Activated CD4-positive, alpha-beta T cell treated with anti-CD3 and anti-CD28 coated beads, Interleukin-2, amount 10 ng/mL, durations not matched to agents 7 days and 5 days (primary cell): ENCODE measurements around the gene EBP. TPM values are rescaled to one million over a fixed set of nuclear protein-coding genes. Genes with fewer than 3 reads are reported as not detected.

Experiments
- CTCF ChIA-PET: fragments of 350-600 bp; sonication (Branson Sonifier 250); formaldehyde crosslinking; loops from one replicate; lab custom pipeline; 2021; ENCODE audit warnings: antibody characterized with exemption; lab: Charles Lee
- POLR2A ChIA-PET: fragments of 350-600 bp; sonication (Branson Sonifier 250); formaldehyde crosslinking; loops from one replicate; lab custom pipeline; 2021; ENCODE audit warnings: antibody characterized with exemption; lab: Charles Lee
- DNase-seq: peaks from one replicate; pipeline ENCODE4 v3.0.0-alpha.2; 2020
- H3K27ac Mint-ChIP-seq: one replicate; pipeline ENCODE4 v1.8.0; 2021; ENCODE audit warnings: mild to moderate bottlenecking, moderate library complexity, mixed read lengths
- H3K27me3 Mint-ChIP-seq: one replicate; pipeline ENCODE4 v1.8.0; 2021; ENCODE audit warnings: mixed read lengths
- H3K36me3 Mint-ChIP-seq: one replicate; pipeline ENCODE4 v1.8.0; 2021; ENCODE audit warnings: low read depth, mixed read lengths
- H3K4me1 Mint-ChIP-seq: one replicate; pipeline ENCODE4 v1.8.0; 2021; ENCODE audit warnings: mixed read lengths
- H3K4me3 Mint-ChIP-seq: one replicate; pipeline ENCODE4 v1.8.0; 2021; ENCODE audit warnings: mild to moderate bottlenecking, moderate library complexity, mixed read lengths
- H3K9me3 Mint-ChIP-seq: one replicate; pipeline ENCODE4 v1.8.0; 2021; ENCODE audit warnings: mixed read lengths
- total RNA-seq, 2 experiments: library from RNA; stranded (reverse); gene quantifications; one replicate each; pipeline ENCODE4 v1.2.3, GENCODE V29; 2021

EBP gene
- total RNA-seq: 100 to 1,000 TPM; 246 to 251 TPM

DNA sequence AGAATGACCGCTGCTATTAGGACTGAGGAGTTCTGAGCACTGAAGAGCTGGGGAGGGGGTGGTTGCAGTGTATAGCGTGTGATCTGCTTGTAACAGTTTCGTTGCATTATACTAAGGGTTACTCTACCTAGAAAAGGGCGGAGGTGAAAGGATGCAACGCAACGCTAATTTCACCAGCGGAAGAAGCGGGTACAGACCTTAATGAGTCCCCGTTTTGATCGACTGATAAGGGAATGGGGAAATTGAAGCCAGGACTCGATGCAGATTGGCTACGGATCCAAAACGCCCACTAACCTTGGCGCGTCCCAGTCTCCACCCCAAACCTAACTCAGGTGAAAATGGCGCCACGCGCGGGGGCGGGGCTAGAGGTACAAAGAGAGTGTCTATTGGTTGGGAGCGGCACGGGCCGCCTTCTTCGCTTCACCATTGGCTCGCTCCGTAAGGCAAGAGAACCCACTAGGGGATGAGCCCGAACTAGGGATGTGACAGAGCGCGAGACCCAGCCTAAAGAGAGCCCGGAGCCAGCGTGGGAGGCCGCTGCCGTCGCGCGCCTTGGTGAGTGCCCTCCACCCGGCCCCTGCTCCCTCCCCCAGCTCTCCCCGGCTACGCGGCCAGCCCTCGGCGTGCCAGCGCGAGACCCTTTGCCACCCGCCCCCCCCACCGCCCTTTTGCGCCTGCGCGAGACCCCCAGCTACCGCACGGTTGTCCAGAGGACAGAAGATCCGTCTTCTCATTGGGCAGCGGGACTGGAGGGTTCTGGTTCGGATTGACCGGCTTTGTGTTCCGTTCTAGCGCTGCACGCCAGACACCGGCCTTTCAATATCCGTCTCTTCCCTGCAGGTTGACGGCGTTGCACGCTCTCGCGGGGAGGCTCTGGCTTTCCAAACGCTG, at the start of gene EBP:
TSS of gene EBP (plus strand) at position 456 of the 891 bp plus-strand sequence. CDS start 1,964 bp downstream, outside the sequence.
- H3K4me3 Mint-ChIP-seq: peak within 1 kb of the TSS; percentile 88
- H3K4me1 Mint-ChIP-seq: peaks cover 41% of the 10 kb centered on the region
- H3K9me3 Mint-ChIP-seq: no peaks in the 10 kb centered on the region
- peaks cover 20% of the 10 kb centered on the region for H3K36me3 Mint-ChIP-seq
- peak; percentile 96 for DNase-seq
- ChIA-PET POLR2A (interaction anchor here (0.5 to 0.6 kb wide), 2 partner anchors 18 to 51 kb away, joined by 3 to 4 read pairs; partner anchors contain the start of gene TBC1D25), CTCF (interaction anchor here (0.6 kb wide), 1 partner anchor 50 kb away, joined by 3 read pairs; no protein-coding TSS in a partner anchor)
- H3K27ac Mint-ChIP-seq: peak within 1 kb of the TSS; percentile 99
- H3K27me3 Mint-ChIP-seq: no peaks in the 10 kb centered on the region

DNA sequence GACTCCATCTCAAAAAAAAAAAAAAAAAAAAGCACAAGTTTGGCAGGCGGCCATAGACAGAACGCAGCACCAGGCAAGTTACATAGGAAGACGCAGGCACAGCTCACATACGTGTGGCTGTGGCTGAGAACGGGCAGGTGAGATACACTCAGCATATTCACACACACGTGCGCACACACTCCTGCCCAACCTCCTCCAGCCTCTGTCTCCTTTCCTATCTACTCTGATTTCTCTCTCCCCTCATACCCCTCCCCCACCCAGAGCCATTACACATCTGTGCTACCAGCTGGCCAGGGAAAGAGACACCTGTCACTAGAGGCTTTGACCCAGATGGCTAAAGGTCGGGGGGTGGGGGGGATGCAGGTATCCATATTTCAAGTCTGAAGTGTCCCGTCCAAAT, 49.4 kb upstream of the EBP start:
- Mint-ChIP-seq H3K4me3 (no peak overlapping the region), H3K4me1 (peaks cover 43% of the 10 kb centered on the region), H3K27me3 (no peaks in the 10 kb centered on the region), H3K9me3 (no peaks in the 10 kb centered on the region), H3K36me3 (peaks cover 8% of the 10 kb centered on the region), H3K27ac (no peak overlapping the region)
- ChIA-PET POLR2A (no interaction called here), CTCF (no interaction called here)
- no peak for DNase-seq

DNA sequence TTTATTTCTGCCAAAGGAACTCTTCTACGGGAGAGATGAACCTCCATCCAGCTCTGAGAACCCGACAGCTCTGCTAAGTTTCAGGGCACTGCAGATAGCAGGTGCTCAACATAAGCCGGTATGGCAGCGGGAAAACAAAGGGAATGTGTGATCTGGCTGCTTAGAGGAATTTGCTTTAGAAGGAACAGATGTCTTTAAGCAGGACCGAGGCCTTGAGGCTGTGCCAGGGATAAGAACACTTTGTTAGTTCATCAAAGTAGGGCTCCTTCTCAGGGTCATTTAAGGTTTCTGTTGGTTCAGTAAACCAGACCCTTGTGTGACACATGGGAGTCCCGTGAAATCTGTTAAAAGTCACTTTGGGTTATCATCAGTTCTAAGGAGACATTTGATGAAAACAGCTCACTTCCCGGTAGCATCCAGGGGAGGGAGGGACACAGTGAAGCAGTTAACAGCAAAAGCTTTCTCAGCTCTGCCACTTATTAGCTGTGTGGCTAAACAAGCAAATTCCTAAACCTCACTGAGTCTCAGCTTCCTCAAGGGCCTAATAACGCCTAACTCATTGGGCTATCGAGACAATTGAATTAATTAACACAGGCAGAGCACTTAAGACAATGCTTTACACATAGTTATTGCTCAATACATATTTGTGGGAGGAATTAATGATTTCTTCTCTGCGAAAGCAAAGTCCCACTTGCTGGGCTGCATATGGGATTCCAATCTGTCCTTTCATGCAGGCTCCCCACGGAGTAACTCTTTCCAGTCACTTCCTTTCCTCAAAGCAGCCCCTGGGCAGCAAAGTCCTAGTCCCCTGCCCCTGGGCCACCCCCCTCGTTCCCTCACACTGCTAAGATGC, 48.5 kb upstream of the EBP start:
- H3K27me3 Mint-ChIP-seq: no peaks in the 10 kb centered on the region
- H3K4me3 Mint-ChIP-seq: no peak overlapping the region
- POLR2A ChIA-PET: no interaction called here
- CTCF ChIA-PET: interaction anchor here (0.6 to 1.5 kb wide), 3 partner anchors 8 to 71 kb away, joined by 3 read pairs; partner anchors contain the start of gene TBC1D25
- peaks cover 46% of the 10 kb centered on the region for H3K4me1 Mint-ChIP-seq
- no peaks in the 10 kb centered on the region for H3K9me3 Mint-ChIP-seq
- no peak overlapping the region for H3K27ac Mint-ChIP-seq
- peaks cover 8% of the 10 kb centered on the region for H3K36me3 Mint-ChIP-seq
- DNase-seq: no peak

DNA sequence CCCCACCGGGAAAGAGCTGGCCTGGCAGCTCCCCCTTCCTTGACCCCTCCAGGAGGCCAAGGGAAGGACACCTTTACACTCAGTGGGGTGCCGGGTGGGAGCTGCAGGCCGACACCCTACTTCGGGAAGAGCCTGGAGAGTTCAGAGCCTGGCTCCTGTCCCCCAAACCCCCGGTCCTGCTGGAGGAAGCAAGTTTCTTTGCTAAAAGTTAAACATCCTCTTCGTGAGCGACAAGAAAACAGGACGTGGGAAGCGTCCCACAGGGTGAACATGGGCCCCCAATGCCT, 48.0 kb upstream of the EBP start:
- H3K36me3 Mint-ChIP-seq: peaks cover 8% of the 10 kb centered on the region
- H3K9me3 Mint-ChIP-seq: no peaks in the 10 kb centered on the region
- CTCF ChIA-PET: interaction anchor here (0.6 to 1.5 kb wide), 4 partner anchors 8 to 71 kb away, joined by 3 to 4 read pairs (median 3); partner anchors contain the start of gene TBC1D25
- no peak overlapping the region for H3K27ac Mint-ChIP-seq
- no peaks in the 10 kb centered on the region for H3K27me3 Mint-ChIP-seq
- POLR2A ChIA-PET: no interaction called here
- H3K4me3 Mint-ChIP-seq: no peak overlapping the region
- H3K4me1 Mint-ChIP-seq: peaks cover 49% of the 10 kb centered on the region
- DNase-seq: no peak

DNA sequence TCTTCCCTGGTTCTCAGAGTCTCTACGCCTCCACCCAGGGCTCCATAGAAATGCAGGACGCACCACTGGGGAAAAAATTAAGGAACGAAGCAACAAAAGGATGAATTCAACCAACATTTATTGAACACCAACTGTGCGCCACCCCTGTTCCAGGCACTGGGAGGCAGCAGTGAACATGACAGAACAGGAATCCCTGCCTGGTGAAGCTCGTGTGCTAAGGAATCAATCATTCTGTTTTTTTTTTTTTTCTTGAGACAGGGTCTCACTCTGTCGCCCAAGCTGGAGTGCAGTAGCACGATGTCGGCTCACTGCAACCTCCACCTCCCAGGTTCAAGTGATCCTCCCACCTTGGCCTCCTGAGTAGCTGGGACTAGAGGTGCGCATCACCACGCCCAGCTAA, 47.5 kb upstream of the EBP start:
- DNase-seq: peak; percentile 38
- Mint-ChIP-seq H3K27ac (peak overlapping the region; percentile 82), H3K4me3 (no peak overlapping the region)

DNA sequence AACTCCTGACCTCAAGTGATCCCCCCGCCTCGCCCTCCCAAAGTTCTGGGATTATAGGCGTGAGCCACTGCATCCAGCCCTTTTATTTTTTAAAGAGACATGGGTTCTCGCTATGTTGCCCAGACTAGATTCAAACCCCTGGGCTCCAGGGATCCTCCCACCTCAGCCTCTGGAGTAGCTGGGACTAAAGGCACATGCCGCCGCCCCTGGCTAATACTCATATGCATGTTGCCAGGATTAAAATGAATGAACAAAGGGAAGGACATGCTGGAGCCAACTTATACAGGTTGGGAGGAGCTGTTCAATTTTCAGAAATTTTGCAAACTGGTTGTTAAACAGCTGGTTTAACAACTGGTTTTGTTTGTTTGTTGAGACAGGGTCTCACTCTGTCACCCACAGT, 47.0 kb upstream of the EBP start:
- H3K27ac Mint-ChIP-seq: peak overlapping the region; percentile 82
- H3K9me3 Mint-ChIP-seq: no peaks in the 10 kb centered on the region
- DNase-seq: no peak
- no peaks in the 10 kb centered on the region for H3K27me3 Mint-ChIP-seq
- peaks cover 12% of the 10 kb centered on the region for H3K36me3 Mint-ChIP-seq
- peaks cover 44% of the 10 kb centered on the region for H3K4me1 Mint-ChIP-seq
- peak overlapping the region; percentile 93 for H3K4me3 Mint-ChIP-seq
- CTCF ChIA-PET: interaction anchor here (0.7 to 1.5 kb wide), 4 partner anchors 11 to 70 kb away, joined by 3 to 4 read pairs (median 4); partner anchors contain the start of gene TBC1D25
- POLR2A ChIA-PET: interaction anchor here (1.2 kb wide), 1 partner anchor 55 kb away, joined by 3 read pairs; no protein-coding TSS in a partner anchor

More for the DNA sequence above, 47.5 kb upstream of the EBP start:
- peaks cover 9% of the 10 kb centered on the region for H3K36me3 Mint-ChIP-seq
- H3K27me3 Mint-ChIP-seq: no peaks in the 10 kb centered on the region
- peaks cover 49% of the 10 kb centered on the region for H3K4me1 Mint-ChIP-seq
- ChIA-PET POLR2A (no interaction called here), CTCF (interaction anchor here (0.7 to 1.5 kb wide), 4 partner anchors 11 to 70 kb away, joined by 3 to 4 read pairs (median 4); partner anchors contain the start of gene TBC1D25)
- no peaks in the 10 kb centered on the region for H3K9me3 Mint-ChIP-seq

DNA sequence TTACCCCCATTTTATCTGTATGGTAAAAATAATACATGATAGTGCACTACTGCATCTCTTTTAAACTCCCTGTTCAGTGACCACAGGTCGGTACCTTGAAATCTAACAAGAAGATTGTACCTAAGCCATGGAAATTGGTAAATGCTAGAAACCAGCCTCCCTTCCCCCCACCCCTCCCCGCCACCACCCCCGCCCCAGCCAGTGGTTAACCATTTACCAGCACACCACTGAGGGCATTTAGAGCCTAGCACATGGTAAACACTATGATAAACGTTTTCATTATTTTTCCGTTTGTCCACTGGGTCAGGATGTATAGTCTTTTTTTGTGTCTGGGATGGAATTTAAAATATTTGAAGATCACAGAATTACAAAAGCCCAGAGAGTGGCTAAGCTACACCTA, 46.3 kb upstream of the EBP start:
- CTCF ChIA-PET: interaction anchor here (1.1 kb wide), 1 partner anchor 10 kb away, joined by 3 read pairs; no protein-coding TSS in a partner anchor
- POLR2A ChIA-PET: interaction anchor here (0.5 to 1.2 kb wide), 2 partner anchors 12 to 54 kb away, joined by 3 to 4 read pairs; no protein-coding TSS in a partner anchor

DNA sequence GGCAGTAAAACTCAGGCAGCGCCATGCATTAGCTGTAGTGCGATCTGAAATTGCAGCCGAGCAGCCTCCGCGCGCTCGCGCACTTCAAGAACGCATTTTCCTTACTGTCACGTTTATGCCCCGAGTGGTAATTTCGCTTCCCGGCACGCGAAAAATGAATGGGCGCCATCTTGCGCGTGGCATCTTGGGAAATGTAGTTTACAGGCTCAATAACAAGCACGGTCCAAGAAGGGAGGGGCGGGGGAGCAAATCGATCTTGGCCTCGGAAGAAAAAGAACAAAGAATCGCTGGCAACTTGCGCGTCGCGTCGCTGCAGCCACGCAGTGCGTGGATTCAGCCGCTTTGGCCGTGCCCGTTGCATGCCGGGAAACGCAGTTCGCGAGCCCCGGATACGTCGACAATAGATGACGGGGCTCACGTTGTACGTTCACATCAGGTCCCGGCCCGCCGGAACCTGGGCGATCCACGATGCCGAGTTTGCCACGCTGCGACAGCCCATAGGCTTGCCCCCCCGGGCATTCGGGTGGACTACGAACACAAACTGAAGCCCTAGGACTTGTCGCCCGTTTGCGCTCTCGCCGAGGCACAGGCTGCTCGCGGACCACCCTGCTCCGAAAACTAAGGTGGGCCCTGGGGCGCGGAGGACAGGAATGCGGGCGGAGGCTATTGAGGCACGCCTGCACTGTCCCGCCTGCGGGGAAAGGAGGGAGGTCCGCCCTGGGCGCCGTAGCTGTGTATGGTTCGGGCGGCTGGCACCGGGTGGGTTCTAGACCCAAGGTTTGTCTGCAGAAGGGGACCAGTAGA, 45.6 kb upstream of the EBP start, which contains the start of gene FTSJ1:
TSS of gene FTSJ1 (plus strand) at position 426 of the 804 bp plus-strand sequence. CDS start 1,849 bp downstream, outside the sequence.
- peaks cover 39% of the 10 kb centered on the region for H3K4me1 Mint-ChIP-seq
- H3K9me3 Mint-ChIP-seq: no peaks in the 10 kb centered on the region
- peak within 1 kb of the TSS; percentile 96 for H3K27ac Mint-ChIP-seq
- no peaks in the 10 kb centered on the region for H3K27me3 Mint-ChIP-seq
- H3K36me3 Mint-ChIP-seq: peaks cover 21% of the 10 kb centered on the region
- peak; percentile 92 for DNase-seq
- CTCF ChIA-PET: no interaction called here
- POLR2A ChIA-PET: interaction anchor here (0.5 to 1.2 kb wide), 2 partner anchors 11 to 54 kb away, joined by 3 to 4 read pairs; no protein-coding TSS in a partner anchor
- H3K4me3 Mint-ChIP-seq: peak within 1 kb of the TSS; percentile 93

More for the DNA sequence above, 46.3 kb upstream of the EBP start:
- DNase-seq: no peak
- Mint-ChIP-seq H3K27ac (peak overlapping the region; percentile 96), H3K4me1 (peaks cover 41% of the 10 kb centered on the region), H3K9me3 (no peaks in the 10 kb centered on the region), H3K4me3 (peak overlapping the region; percentile 93), H3K36me3 (peaks cover 16% of the 10 kb centered on the region), H3K27me3 (no peaks in the 10 kb centered on the region)

DNA sequence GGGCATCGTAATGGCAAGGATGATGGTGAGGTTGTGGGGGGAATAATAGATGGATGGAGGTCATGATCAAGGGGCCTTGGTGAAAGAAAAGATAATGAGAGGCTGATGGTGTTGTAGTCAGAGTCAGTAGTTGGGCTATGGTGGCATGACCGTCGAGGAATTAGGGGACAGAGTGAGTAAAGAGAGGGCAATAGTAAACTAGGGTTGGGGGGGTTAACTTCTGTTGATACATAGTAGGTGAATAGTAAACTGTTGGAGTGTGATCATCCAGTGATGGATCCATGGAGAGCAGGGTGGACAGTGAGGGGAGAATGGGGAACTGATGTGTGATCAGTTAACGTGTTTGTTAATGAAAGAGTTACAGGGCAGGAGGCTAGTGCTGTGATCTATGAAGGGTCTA, 44.7 kb upstream of the EBP start:
- H3K4me3 Mint-ChIP-seq: peak overlapping the region; percentile 93
- DNase-seq: no peak
- H3K36me3 Mint-ChIP-seq: peaks cover 21% of the 10 kb centered on the region
- peaks cover 37% of the 10 kb centered on the region for H3K4me1 Mint-ChIP-seq
- peak overlapping the region; percentile 96 for H3K27ac Mint-ChIP-seq
- ChIA-PET CTCF (no interaction called here), POLR2A (no interaction called here)
- H3K9me3 Mint-ChIP-seq: no peaks in the 10 kb centered on the region
- H3K27me3 Mint-ChIP-seq: no peaks in the 10 kb centered on the region

DNA sequence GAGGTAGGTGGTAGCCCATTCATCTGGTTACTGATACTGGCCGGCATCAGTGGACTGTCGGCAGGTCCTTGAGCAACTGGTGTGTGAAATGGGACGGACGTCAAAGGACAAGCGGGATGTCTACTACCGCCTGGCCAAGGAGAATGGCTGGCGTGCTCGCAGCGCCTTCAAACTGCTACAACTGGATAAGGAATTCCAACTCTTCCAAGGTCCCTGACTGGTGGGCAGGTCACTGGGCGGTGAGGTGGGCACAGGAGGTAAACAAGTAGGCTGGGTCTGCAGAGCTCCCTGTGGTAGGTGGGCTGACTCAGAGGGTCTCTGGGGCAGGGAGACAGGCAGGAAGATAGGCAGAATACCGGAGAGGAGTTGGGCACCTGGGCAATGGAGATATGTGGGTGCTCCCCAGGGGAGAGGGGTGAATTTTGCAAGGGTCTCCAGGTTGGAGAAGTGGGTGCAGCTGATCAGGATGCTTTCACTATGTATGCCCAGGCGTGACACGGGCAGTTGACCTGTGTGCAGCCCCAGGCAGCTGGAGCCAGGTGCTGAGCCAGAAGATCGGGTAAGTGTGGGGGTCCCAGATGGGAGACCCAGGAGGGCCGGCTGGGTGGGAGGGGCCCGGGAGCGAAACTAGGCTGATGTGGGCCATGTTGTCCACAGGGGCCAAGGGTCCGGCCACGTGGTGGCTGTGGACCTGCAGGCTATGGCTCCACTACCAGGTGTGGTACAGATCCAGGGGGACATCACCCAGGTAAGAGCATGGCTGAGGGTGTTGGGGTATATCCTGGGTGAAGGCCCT, 43.5 kb upstream of the EBP start:
- ChIA-PET POLR2A (no interaction called here), CTCF (no interaction called here)
- H3K4me1 Mint-ChIP-seq: peaks cover 37% of the 10 kb centered on the region
- no peaks in the 10 kb centered on the region for H3K27me3 Mint-ChIP-seq
- peak overlapping the region; percentile 72 for H3K27ac Mint-ChIP-seq
- H3K9me3 Mint-ChIP-seq: no peaks in the 10 kb centered on the region
- H3K4me3 Mint-ChIP-seq: peak overlapping the region; percentile 93
- peaks cover 21% of the 10 kb centered on the region for H3K36me3 Mint-ChIP-seq
- DNase-seq: no peak

DNA sequence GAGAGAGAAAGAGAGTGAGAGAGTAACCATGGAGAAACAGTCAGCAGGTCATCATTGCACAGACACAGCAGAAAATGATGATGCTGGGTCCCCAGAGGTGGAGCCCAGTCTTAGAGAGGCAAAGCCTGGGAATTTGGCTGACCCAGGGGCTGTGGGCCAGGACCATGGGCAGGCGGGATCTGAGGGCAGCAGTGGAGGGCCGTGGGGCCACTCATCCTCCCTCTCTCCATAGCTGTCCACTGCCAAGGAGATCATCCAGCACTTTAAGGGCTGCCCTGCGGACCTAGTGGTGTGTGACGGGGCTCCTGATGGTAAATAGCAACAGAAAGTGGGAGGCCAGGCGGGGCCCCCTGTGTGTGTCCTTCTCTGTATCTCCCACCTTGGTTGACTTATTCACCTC, 42.8 kb upstream of the EBP start:
- Mint-ChIP-seq H3K27ac (no peak overlapping the region), H3K9me3 (no peaks in the 10 kb centered on the region), H3K36me3 (peaks cover 21% of the 10 kb centered on the region), H3K27me3 (no peaks in the 10 kb centered on the region), H3K4me3 (no peak overlapping the region), H3K4me1 (peaks cover 34% of the 10 kb centered on the region)
- ChIA-PET CTCF (interaction anchor here (0.5 kb wide), 1 partner anchor 44 kb away, joined by 4 read pairs; no protein-coding TSS in a partner anchor), POLR2A (no interaction called here)
- DNase-seq: no peak
